ENCODE measurements around the gene OR10A3.
A peak's percentile ranks its signal among the peaks of the same experiment; 100 is the strongest.

The OR10A3 gene

GRCh38 chr11:7969756-7970646 is 28.5 kb upstream of the OR10A3 start:
- peak overlapping the region; percentile 38; the same call in 1 of the 2 replicates for H3K9ac ChIP-seq (ENCODE audit: low read depth, low read length)
- H3K27ac ChIP-seq (ENCODE audit: low read depth, low read length), result peak overlapping the region; percentile 78
- no peaks in the 10 kb centered on the region for H3K9me3 ChIP-seq (ENCODE audit: insufficient read depth, low read depth, low read length)
- peaks cover 24% of the 10 kb centered on the region for H3K4me1 ChIP-seq (ENCODE audit: insufficient read depth, low read length)
- H3K27me3 ChIP-seq (ENCODE audit: insufficient read depth, low read length), result no peaks in the 10 kb centered on the region
- peak overlapping the region; percentile 29 for H3K4me3 ChIP-seq (ENCODE audit: low read length)
- no peaks in the 10 kb centered on the region for H3K36me3 ChIP-seq (ENCODE audit: insufficient read depth, low read length)
- 34% methylated on average over 3 of the region's 3 CpGs for WGBS

- Histone ChIP-seq H3K9me3 (ENCODE audit: insufficient read depth, low read depth, low read length) (no peaks in the 10 kb centered on the region), H3K27ac (ENCODE audit: low read depth, low read length) (no peak overlapping the region), H3K4me1 (ENCODE audit: insufficient read depth, low read length) (peaks cover 24% of the 10 kb centered on the region), H3K36me3 (ENCODE audit: insufficient read depth, low read length) (no peaks in the 10 kb centered on the region), H3K9ac (ENCODE audit: low read depth, low read length) (no peak overlapping the region), H3K4me3 (ENCODE audit: low read length) (0 out of 2 replicates have a peak overlapping the region, but pooled peaks have one; percentile 29), H3K27me3 (ENCODE audit: insufficient read depth, low read length) (no peaks in the 10 kb centered on the region)
- 89% methylated on average over 2 of the region's 2 CpGs for WGBS
These were observed 27.2 kb upstream of the OR10A3 start for GRCh38 chr11:7968686-7969085.

- H3K9ac ChIP-seq (ENCODE audit: low read depth, low read length), result no peak overlapping the region
- H3K4me1 ChIP-seq (ENCODE audit: insufficient read depth, low read length), result peaks cover 24% of the 10 kb centered on the region
- H3K9me3 ChIP-seq (ENCODE audit: insufficient read depth, low read depth, low read length), result no peaks in the 10 kb centered on the region
- no peak overlapping the region for H3K4me3 ChIP-seq (ENCODE audit: low read length)
- H3K27ac ChIP-seq (ENCODE audit: low read depth, low read length), result no peak overlapping the region
- no peaks in the 10 kb centered on the region for H3K27me3 ChIP-seq (ENCODE audit: insufficient read depth, low read length)
- no peaks in the 10 kb centered on the region for H3K36me3 ChIP-seq (ENCODE audit: insufficient read depth, low read length)
These were observed 26.3 kb upstream of the OR10A3 start for GRCh38 chr11:7967826-7968225.

GRCh38 chr11:7967097-7967496 is 25.6 kb upstream of the OR10A3 start:
- no peaks in the 10 kb centered on the region for H3K27me3 ChIP-seq (ENCODE audit: insufficient read depth, low read length)
- no peak overlapping the region for H3K9ac ChIP-seq (ENCODE audit: low read depth, low read length)
- H3K27ac ChIP-seq (ENCODE audit: low read depth, low read length), result no peak overlapping the region
- no peaks in the 10 kb centered on the region for H3K36me3 ChIP-seq (ENCODE audit: insufficient read depth, low read length)
- H3K4me1 ChIP-seq (ENCODE audit: insufficient read depth, low read length), result peaks cover 24% of the 10 kb centered on the region
- H3K9me3 ChIP-seq (ENCODE audit: insufficient read depth, low read depth, low read length), result no peaks in the 10 kb centered on the region
- no peak overlapping the region for H3K4me3 ChIP-seq (ENCODE audit: low read length)
- WGBS, result 83% methylated on average over 1 of the region's 1 CpG

GRCh38 chr11:7965386-7965785 is 23.9 kb upstream of the OR10A3 start, which contains the start of gene NLRP10:
Gene NLRP10, minus strand, starts transcription at chr11:7965447. Its CDS starts 1,952 bp downstream, at chr11:7963495.
- peaks cover 18% of the 10 kb centered on the region for H3K4me1 ChIP-seq (ENCODE audit: insufficient read depth, low read length)
- WGBS, result 88% methylated on average over 1 of the region's 1 CpG
- no peak within 1 kb of the TSS for H3K4me3 ChIP-seq (ENCODE audit: low read length)
- H3K9ac ChIP-seq (ENCODE audit: low read depth, low read length), result no peak within 1 kb of the TSS
- no peaks in the 10 kb centered on the region for H3K27me3 ChIP-seq (ENCODE audit: insufficient read depth, low read length)
- H3K9me3 ChIP-seq (ENCODE audit: insufficient read depth, low read depth, low read length), result no peaks in the 10 kb centered on the region
- H3K36me3 ChIP-seq (ENCODE audit: insufficient read depth, low read length), result no peaks in the 10 kb centered on the region
- no peak within 1 kb of the TSS for H3K27ac ChIP-seq (ENCODE audit: low read depth, low read length)

- no peaks in the 10 kb centered on the region for H3K9me3 ChIP-seq (ENCODE audit: insufficient read depth, low read depth, low read length)
- H3K27ac ChIP-seq (ENCODE audit: low read depth, low read length), result no peak overlapping the region
- H3K27me3 ChIP-seq (ENCODE audit: insufficient read depth, low read length), result no peaks in the 10 kb centered on the region
- H3K4me3 ChIP-seq (ENCODE audit: low read length), result no peak overlapping the region
- no peaks in the 10 kb centered on the region for H3K36me3 ChIP-seq (ENCODE audit: insufficient read depth, low read length)
- peaks cover 13% of the 10 kb centered on the region for H3K4me1 ChIP-seq (ENCODE audit: insufficient read depth, low read length)
- no peak overlapping the region for H3K9ac ChIP-seq (ENCODE audit: low read depth, low read length)
These were observed 23.4 kb upstream of the OR10A3 start for GRCh38 chr11:7964873-7965272.

- 91% methylated on average over 3 of the region's 3 CpGs for WGBS
- no peak overlapping the region for H3K4me3 ChIP-seq (ENCODE audit: low read length)
- H3K9ac ChIP-seq (ENCODE audit: low read depth, low read length), result no peak overlapping the region
- H3K27ac ChIP-seq (ENCODE audit: low read depth, low read length), result no peak overlapping the region
- no peaks in the 10 kb centered on the region for H3K9me3 ChIP-seq (ENCODE audit: insufficient read depth, low read depth, low read length)
- peaks cover 7% of the 10 kb centered on the region; the same call in 1 of the 2 replicates for H3K4me1 ChIP-seq (ENCODE audit: insufficient read depth, low read length)
- H3K36me3 ChIP-seq (ENCODE audit: insufficient read depth, low read length), result no peaks in the 10 kb centered on the region
- no peaks in the 10 kb centered on the region for H3K27me3 ChIP-seq (ENCODE audit: insufficient read depth, low read length)
These were observed 22.8 kb upstream of the OR10A3 start for GRCh38 chr11:7964261-7964660.

- WGBS, result 93% methylated on average over 1 of the region's 1 CpG
These were observed 13.7 kb upstream of the OR10A3 start for GRCh38 chr11:7955191-7955590.

GRCh38 chr11:7949934-7950333 is 8.4 kb upstream of the OR10A3 start:
- H3K9me3 ChIP-seq (ENCODE audit: insufficient read depth, low read depth, low read length), result no peaks in the 10 kb centered on the region
- H3K9ac ChIP-seq (ENCODE audit: low read depth, low read length), result no peak overlapping the region
- H3K4me3 ChIP-seq (ENCODE audit: low read length), result no peak overlapping the region
- no peaks in the 10 kb centered on the region for H3K4me1 ChIP-seq (ENCODE audit: insufficient read depth, low read length)
- H3K27ac ChIP-seq (ENCODE audit: low read depth, low read length), result no peak overlapping the region
- WGBS, result no CpG with 5 or more reads among the region's 1 CpG
- no peaks in the 10 kb centered on the region for H3K27me3 ChIP-seq (ENCODE audit: insufficient read depth, low read length)
- H3K36me3 ChIP-seq (ENCODE audit: insufficient read depth, low read length), result no peaks in the 10 kb centered on the region

More at GRCh38 chr11:7955191-7955590, 13.7 kb upstream of the OR10A3 start:
- no peak overlapping the region for H3K9ac ChIP-seq (ENCODE audit: low read depth, low read length)
- no peaks in the 10 kb centered on the region for H3K4me1 ChIP-seq (ENCODE audit: insufficient read depth, low read length)
- no peaks in the 10 kb centered on the region for H3K27me3 ChIP-seq (ENCODE audit: insufficient read depth, low read length)
- H3K4me3 ChIP-seq (ENCODE audit: low read length), result no peak overlapping the region
- H3K9me3 ChIP-seq (ENCODE audit: insufficient read depth, low read depth, low read length), result no peaks in the 10 kb centered on the region; the same call in 1 of the 2 replicates
- no peaks in the 10 kb centered on the region for H3K36me3 ChIP-seq (ENCODE audit: insufficient read depth, low read length)
- no peak overlapping the region for H3K27ac ChIP-seq (ENCODE audit: low read depth, low read length)

- Histone ChIP-seq H3K4me1 (ENCODE audit: insufficient read depth, low read length) (no peaks in the 10 kb centered on the region), H3K9me3 (ENCODE audit: insufficient read depth, low read depth, low read length) (peaks cover 7% of the 10 kb centered on the region), H3K9ac (ENCODE audit: low read depth, low read length) (no peak overlapping the region), H3K36me3 (ENCODE audit: insufficient read depth, low read length) (no peaks in the 10 kb centered on the region), H3K27ac (ENCODE audit: low read depth, low read length) (no peak overlapping the region), H3K27me3 (ENCODE audit: insufficient read depth, low read length) (no peaks in the 10 kb centered on the region), H3K4me3 (ENCODE audit: low read length) (no peak overlapping the region)
- WGBS, result 97% methylated on average over 2 of the region's 2 CpGs
These were observed 2.6 kb upstream of the OR10A3 start for GRCh38 chr11:7944123-7944522.

GRCh38 chr11:7941146-7941545 is 362 bp downstream of the OR10A3 start:
- Histone ChIP-seq H3K9ac (ENCODE audit: low read depth, low read length) (no peak overlapping the region), H3K4me1 (ENCODE audit: insufficient read depth, low read length) (no peaks in the 10 kb centered on the region)
- WGBS, result 100% methylated on average over 3 of the region's 5 CpGs

More at GRCh38 chr11:7941146-7941545, 362 bp downstream of the OR10A3 start:
- H3K27ac ChIP-seq (ENCODE audit: low read depth, low read length), result no peak overlapping the region
- no peak overlapping the region for H3K4me3 ChIP-seq (ENCODE audit: low read length)
- no peaks in the 10 kb centered on the region for H3K27me3 ChIP-seq (ENCODE audit: insufficient read depth, low read length)
- H3K9me3 ChIP-seq (ENCODE audit: insufficient read depth, low read depth, low read length), result peaks cover 7% of the 10 kb centered on the region
- H3K36me3 ChIP-seq (ENCODE audit: insufficient read depth, low read length), result no peaks in the 10 kb centered on the region
